IPS-15b (cell line): ENCODE results near the gene ELAVL2.

Experiments
- H3K27me3 ChIP-seq: one replicate; pipeline ENCODE4 v1.6.1; 2013; ENCODE audit warnings: low read length; ENCODE audit not compliant: control insufficient read depth, insufficient read depth
- H3K36me3 ChIP-seq: one replicate; pipeline ENCODE4 v1.6.1; 2013; ENCODE audit warnings: low read length; ENCODE audit not compliant: control insufficient read depth, insufficient read depth
- H3K4me1 ChIP-seq: one replicate; pipeline ENCODE4 v1.6.1; 2013; ENCODE audit warnings: mild to moderate bottlenecking, low read length; ENCODE audit not compliant: control insufficient read depth, insufficient read depth
- H3K4me3 ChIP-seq: one replicate; pipeline ENCODE4 v1.5.1; 2013; ENCODE audit warnings: low read depth, low read length
- H3K9ac ChIP-seq: one replicate; pipeline ENCODE4 v1.6.1; 2013; ENCODE audit warnings: low read depth, mild to moderate bottlenecking, low read length
- H3K9me3 ChIP-seq: one replicate; pipeline ENCODE4 v1.6.1; 2013; ENCODE audit warnings: mild to moderate bottlenecking, low read length; ENCODE audit not compliant: control insufficient read depth, insufficient read depth

ELAVL2 gene

DNA sequence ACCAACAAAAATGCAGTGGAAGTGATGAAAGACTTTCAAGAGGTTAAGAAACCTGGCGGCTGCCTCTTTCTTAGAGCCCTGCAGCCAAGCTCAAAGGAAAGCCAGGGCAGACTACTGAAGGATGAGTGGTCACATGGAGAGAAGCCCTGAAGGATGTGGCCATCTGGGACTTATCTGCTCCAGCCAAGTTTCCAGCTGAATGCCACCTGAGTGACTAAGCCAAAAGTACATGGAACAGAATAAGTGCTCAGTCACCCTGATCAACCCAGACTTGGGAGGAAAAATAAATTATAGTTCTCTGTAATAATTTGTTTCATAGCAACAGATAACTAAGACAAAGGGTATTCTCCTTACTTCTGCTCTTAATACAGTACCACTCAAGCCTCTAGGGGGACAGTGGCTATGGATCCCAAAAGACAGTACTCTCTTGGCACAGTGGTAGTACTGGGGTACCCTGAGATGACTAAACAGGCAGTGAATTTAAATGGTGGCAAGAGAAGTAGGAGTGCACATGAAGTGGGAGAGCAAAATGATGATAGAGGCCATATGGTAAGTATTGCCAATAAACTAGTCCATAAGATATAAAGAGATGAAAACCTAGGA is 182.3 kb downstream of the ELAVL2 start:
- Histone ChIP-seq H3K4me3 (no peak overlapping the region), H3K4me1 (no peaks in the 10 kb centered on the region), H3K36me3 (no peaks in the 10 kb centered on the region), H3K9me3 (no peaks in the 10 kb centered on the region), H3K27me3 (no peaks in the 10 kb centered on the region), H3K9ac (no peak overlapping the region)
